GM21447 (cell line): ENCODE measurements around the gene TXNRD2.

Source experiments
- ATAC-seq: cut with Tn5 transposase; IDR thresholded peaks from one replicate; pipeline ENCODE4 v1.9.1; 2021; ENCODE audit not compliant: unreplicated experiment

The TXNRD2 gene

GRCh38 chr22:19967850-19968449 lies 26.3 kb upstream of the TXNRD2 start:
- no peak for ATAC-seq

GRCh38 chr22:19966908-19967750 lies 25.5 kb upstream of the TXNRD2 start:
- ATAC-seq = no peak

- ATAC-seq = no peak
These were observed 24.4 kb upstream of the TXNRD2 start for GRCh38 chr22:19965771-19966709.

GRCh38 chr22:19964701-19965386 lies 23.2 kb upstream of the TXNRD2 start:
- no peak for ATAC-seq

- no peak for ATAC-seq
These were observed 22.4 kb upstream of the TXNRD2 start for GRCh38 chr22:19963863-19964642.

GRCh38 chr22:19962909-19963806 lies 21.5 kb upstream of the TXNRD2 start:
- no peak for ATAC-seq

GRCh38 chr22:19962246-19962908 lies 20.8 kb upstream of the TXNRD2 start:
- ATAC-seq = no peak

GRCh38 chr22:19961868-19962245 lies 20.2 kb upstream of the TXNRD2 start:
- ATAC-seq = no peak

- ATAC-seq = no peak
These were observed 19.6 kb upstream of the TXNRD2 start for GRCh38 chr22:19961201-19961580.

- no peak for ATAC-seq
These were observed 19.0 kb upstream of the TXNRD2 start for GRCh38 chr22:19960491-19961200.

GRCh38 chr22:19959587-19960490 lies 18.2 kb upstream of the TXNRD2 start:
- ATAC-seq = no peak

- ATAC-seq = no peak
These were observed 17.5 kb upstream of the TXNRD2 start for GRCh38 chr22:19959043-19959586.

GRCh38 chr22:19958083-19959042 lies 16.7 kb upstream of the TXNRD2 start:
- no peak for ATAC-seq

- ATAC-seq = no peak
These were observed 15.8 kb upstream of the TXNRD2 start for GRCh38 chr22:19957445-19957844.
